NCI-H146 treated with DMSO at 0.1 percent for 48 hours (cell line): ENCODE measurements around the gene GPATCH4.
"Not testable (repeated sequence)": the region's sequence is repeated elsewhere in the genome, so short reads cannot be mapped to it uniquely, and the experiment has no call there.

Experiments used
- DNase-seq: peaks from one replicate; lab custom pipeline; 2025; ENCODE audit not compliant: unreplicated experiment; lab: John Stamatoyannopoulos, UW

Gene GPATCH4

GRCh38 chr1:156581661-156582387, 19.5 kb downstream of the GPATCH4 start:
- DNase-seq: no peak

GRCh38 chr1:156579472-156579871, 21.8 kb downstream of the GPATCH4 start, which contains the start of gene TTC24:
Gene TTC24, plus strand, starts transcription at chr1:156579723. Its CDS starts 1,642 bp downstream, at chr1:156581365.
- DNase-seq: no peak

GRCh38 chr1:156578055-156578454, 23.2 kb downstream of the GPATCH4 start:
- DNase-seq: no peak

- DNase-seq: peak; percentile 33
Measured at GRCh38 chr1:156577550-156577949, 23.7 kb downstream of the GPATCH4 start.

DNA sequence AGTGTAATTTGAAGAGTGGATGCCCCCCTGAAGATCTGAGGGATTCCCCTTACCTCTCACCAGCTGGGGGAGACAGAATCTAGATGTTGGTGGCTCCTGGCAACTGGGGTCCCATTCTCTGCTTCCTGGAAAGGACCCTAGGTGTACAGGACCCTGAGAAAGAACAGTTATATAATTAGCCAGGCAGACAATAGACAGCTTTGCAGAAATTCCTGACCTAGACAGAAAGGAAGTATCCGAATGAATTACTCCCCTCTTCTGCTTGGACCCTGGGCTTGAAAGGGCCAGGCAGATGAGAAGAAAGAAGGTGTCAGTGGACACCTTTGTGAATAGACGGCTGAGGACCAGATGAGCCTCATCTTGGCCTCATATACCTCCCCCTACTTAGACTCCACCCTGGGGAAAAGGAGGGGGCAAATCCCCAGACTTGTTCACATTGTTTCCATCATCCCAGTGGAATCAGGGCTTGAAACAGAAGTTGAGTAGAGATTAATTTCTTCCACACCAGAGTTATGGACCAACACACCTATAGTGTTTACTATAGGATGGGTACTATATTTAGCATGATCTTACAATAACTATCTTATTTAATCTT, 27.1 kb downstream of the GPATCH4 start:
- no peak for DNase-seq

- no peak for DNase-seq
Measured at GRCh38 chr1:156572663-156573018, 28.6 kb downstream of the GPATCH4 start.

DNA sequence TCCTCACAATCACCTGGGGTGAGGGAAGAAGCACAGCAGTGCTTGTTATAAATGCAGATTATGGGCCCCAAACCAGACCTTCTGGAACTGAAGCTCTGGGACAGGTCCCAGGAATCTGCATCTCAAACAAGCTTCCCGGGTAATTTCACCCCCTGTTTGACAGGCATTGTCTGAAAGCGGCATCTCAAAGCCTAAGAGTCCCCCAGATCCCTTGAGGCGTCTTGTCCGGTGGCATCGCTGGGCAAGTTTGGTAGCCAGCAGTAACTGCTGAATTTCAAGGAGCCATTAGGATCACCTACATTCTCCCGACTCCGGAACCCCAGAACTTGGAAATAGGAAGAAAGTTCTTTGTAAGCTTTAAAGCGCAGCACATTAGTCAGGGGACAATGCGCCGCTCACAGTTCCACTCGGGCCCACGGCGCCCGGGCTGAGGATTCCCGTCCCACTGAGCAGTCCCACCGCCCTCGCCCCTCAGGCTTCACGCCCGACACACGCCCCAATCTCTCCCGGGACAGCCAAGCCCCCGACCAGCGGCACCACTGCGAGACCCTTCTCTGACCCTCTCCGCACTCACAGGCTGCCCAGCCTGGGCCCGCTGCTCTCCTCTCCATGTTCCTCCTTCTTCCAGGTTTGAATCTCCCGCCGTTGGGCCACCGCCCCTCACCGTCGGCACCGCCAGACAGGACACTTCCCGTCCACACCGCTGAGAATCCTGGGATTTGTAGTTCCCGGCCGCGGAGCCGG, 29.2 kb downstream of the GPATCH4 start, which contains the start of gene IQGAP3:
Gene IQGAP3, minus strand, starts transcription at position 647 of the 744 bp plus-strand sequence. Its CDS starts 36 bp downstream, at position 611.
- peak; percentile 70 for DNase-seq

DNA sequence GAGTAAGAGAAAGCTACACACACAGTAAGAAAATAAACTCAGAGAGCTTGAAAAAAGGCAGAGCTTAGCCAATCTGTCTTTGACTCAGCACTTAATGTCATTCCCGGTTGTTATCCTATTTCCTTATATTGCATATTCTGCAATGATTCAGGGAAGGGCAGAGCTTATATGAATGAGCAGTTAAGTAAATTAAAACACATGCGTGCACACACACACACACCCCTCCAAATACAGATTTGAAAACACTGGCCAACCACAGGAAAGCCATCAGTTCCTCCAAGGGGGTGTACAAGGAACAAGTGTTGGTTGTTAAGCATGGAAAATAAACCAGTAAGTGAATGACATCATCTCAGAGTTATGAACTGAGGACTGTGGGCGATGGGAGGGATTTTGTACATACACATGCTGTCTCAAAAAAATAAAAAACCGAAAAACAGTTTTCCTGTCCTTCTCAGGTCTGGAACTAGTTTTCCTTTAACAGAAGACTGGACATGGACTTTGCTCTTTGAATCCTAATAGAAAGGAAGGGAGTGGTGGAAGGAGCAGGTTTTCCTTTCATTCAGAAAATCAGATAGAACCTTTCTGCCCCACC, 29.9 kb downstream of the GPATCH4 start:
- DNase-seq: no peak

DNA sequence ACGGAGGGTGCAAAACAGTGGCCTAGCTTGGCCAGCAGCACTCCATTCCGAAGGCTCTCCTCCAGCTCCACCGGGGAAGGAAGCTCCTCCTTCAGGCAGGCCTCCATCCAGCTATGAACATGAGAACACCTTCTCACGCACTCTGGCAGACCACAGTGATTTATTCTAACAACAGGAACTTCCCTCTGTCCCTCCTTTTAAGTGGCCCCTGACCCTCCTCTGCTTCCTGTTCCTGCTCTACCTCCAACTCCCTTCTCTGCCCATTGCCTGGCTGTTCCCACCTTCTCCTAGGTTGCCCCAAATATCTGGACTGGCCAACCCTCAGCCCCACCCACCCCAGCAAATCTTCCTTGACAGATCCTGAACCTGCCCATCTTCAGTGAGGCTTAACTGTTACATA, 34.8 kb downstream of the GPATCH4 start:
- no peak for DNase-seq

GRCh38 chr1:156565519-156565918, 35.8 kb downstream of the GPATCH4 start:
- no peak for DNase-seq

GRCh38 chr1:156560585-156561163, 40.6 kb downstream of the GPATCH4 start:
- no peak for DNase-seq

DNA sequence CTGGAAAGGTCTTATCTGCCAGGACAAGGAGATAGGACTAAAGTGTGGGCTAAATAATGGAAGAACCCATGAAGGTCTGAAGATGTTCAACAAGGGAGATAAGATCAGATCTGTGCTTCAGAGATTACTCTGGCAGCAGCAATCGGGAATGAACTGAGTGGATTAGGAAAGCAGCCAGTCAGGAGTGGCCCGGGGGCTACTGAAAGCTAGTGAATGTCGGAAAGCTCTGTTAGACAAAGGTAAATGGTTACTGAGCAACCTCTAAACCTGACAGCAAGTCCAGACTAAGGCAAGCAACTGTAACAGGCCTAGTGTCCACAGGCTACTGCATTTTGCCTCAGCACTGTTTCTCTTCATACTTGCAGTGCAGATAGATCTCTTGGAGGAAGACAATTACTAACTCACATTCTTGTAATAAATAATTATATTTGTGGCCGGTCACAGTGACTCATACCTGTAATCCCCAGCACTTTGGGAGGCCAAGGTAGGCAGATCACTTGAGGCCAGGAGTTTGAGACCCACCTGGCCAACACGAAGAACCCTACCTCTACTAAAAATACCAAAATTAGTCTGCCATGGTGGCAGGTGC, 41.4 kb downstream of the GPATCH4 start:
- no peak for DNase-seq

DNA sequence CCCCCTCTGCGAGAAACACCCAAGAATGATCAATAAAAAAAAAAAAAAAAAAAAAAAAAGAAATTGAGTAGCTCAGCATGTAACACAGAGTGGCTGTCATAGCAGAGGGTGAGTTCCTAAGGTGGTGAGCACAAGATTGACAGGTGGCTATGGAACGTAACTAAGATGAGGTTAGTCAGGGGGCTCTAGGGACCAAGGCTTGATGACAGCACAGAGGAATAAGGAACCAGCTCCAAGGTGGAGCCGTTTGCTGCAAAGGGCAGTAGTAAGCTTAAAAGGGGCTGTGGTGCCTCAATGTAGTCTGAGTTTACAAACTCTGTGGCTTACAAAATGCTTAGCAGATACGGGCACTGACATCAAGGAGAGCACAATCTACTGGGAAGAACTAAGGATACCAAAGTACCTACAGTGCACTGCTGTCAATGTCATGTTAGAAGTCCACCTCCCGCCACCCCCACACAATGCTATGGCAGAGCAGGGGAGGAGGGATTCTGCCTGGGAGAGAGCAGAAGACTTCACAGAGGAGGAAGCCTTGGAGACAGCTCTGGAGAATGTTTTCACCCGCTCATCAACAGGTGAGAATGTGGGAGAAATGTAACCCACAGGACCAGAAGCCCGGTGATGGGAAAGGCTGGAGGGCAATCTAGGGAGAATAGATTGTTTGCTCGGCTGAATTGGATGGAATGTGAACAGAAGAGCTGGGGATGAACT, 42.0 kb downstream of the GPATCH4 start:
- no peak for DNase-seq

- DNase-seq: no peak
Measured at GRCh38 chr1:156556354-156556753, 44.9 kb downstream of the GPATCH4 start.

- DNase-seq: no peak
Measured at GRCh38 chr1:156555715-156556114, 45.6 kb downstream of the GPATCH4 start.

DNA sequence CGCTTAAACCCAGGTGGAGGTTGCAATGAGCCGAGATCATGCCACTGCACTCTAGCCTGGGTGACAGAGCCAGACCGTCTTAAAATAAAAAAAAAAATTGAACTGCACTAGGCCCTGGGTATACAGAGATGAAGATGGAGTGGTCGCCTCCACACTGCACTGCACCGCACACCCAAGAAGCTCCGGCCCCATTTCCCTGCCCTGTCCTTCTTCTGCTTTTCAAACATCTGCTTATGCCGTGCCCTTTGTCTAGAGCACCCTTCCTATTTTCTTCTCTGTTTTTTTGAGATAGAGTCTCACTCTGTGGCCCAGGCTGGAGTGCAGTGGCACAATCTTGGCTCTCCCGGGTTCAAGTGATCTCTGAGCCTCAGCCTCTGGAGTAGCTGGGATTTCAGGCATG, 46.3 kb downstream of the GPATCH4 start:
- DNase-seq: no peak

- DNase-seq: no peak
Measured at GRCh38 chr1:156553860-156554485, 47.3 kb downstream of the GPATCH4 start.

GRCh38 chr1:156552937-156553336, 48.3 kb downstream of the GPATCH4 start:
- DNase-seq: not testable (repeated sequence)

DNA sequence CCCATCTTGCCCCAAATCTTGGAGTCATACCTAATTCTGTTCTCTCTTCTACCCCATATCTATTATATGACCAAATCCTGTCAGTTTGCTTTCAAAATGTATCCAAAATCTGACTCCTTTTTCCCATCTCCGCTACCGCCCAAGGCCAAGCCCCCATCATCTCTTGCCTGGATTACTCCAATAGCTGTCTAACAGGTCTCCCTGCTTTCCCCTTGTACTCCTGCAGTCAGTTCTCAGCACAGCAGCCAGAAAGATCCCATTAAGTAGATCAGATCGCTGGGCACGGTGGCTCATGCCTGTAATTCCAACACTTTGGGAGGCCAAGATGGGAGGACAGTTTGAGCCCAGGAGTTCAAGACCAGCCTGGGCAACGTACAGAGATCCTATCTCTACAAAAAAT, 48.8 kb downstream of the GPATCH4 start:
- DNase-seq: no peak

- DNase-seq: no peak
Measured at GRCh38 chr1:156551869-156552268, 49.4 kb downstream of the GPATCH4 start.
